Activated CD4-positive, alpha-beta T cell treated with anti-CD3 and anti-CD28 coated beads for 1 hour (primary cell): ENCODE data around the gene KIF21B.
"Not testable (repeated sequence)": the region's sequence is repeated elsewhere in the genome, so short reads cannot be mapped to it uniquely, and the experiment has no call there.

Experiments used
- DNase-seq: peaks from one replicate; pipeline ENCODE4 v3.0.0-alpha.2; 2020

The KIF21B gene

GRCh38 chr1:200930285-200930684 is 93.2 kb downstream of the KIF21B start:
- not testable (repeated sequence) for DNase-seq

GRCh38 chr1:200929530-200930278 is 93.8 kb downstream of the KIF21B start:
- no peak for DNase-seq

- no peak for DNase-seq
Observed at GRCh38 chr1:200925831-200926230, 97.7 kb downstream of the KIF21B start.

DNA sequence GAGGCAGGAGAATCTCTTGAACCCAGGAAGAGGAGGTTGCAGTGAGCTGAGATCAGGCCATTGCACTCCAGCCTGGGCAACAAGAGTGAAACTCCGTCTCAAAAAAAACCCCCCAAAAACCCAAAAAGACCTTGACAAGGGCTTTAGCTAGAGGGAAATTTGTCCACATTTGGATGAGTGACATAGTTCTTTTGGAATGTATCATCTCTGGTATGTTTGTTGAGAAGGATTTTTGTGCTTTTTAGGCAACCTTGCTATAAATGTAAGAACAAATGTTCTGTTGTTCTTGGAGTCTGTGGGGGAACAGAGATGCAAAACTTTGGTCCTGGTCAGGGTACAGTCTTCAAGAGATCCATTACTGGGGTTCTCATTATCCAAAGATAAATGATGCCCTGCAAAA is 99.9 kb downstream of the KIF21B start:
- DNase-seq = no peak

DNA sequence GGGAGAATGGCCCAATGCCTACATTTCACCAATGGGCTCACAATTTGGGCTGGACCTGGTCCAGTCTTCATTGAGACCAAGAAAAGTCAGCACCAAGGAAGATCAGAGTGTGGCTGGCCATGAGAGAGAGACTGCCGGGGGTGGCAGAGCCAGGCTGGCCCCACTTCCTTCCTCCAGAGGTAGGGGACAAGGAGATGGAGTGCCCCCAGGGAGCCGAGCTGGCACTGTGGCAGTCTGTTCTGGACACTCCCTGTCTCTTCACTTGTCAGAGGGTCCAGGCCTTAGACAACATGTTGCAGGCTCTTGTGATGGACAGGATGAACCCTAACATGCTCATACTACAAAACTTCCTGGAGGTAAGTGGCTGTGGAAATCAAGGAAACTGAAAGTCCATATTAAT is 101.1 kb downstream of the KIF21B start:
- no peak for DNase-seq

GRCh38 chr1:200921571-200922110 is 101.9 kb downstream of the KIF21B start:
- DNase-seq = no peak
